Endometrium (tissue), 2 donors: ENCODE results near the gene APH1B.
A peak's percentile ranks its signal among the peaks of the same experiment; 100 is the strongest.
"Not testable (repeated sequence)": the region's sequence is repeated elsewhere in the genome, so short reads cannot be mapped to it uniquely, and the experiment has no call there.

Source experiments
- FAIRE-seq: peaks from 2 replicates; lab custom pipeline; 2012; peaks lifted over from hg19 to GRCh38; lab: Jason Lieb, UNC
- donor health status: control.
- donor health status: control.

The APH1B gene

DNA sequence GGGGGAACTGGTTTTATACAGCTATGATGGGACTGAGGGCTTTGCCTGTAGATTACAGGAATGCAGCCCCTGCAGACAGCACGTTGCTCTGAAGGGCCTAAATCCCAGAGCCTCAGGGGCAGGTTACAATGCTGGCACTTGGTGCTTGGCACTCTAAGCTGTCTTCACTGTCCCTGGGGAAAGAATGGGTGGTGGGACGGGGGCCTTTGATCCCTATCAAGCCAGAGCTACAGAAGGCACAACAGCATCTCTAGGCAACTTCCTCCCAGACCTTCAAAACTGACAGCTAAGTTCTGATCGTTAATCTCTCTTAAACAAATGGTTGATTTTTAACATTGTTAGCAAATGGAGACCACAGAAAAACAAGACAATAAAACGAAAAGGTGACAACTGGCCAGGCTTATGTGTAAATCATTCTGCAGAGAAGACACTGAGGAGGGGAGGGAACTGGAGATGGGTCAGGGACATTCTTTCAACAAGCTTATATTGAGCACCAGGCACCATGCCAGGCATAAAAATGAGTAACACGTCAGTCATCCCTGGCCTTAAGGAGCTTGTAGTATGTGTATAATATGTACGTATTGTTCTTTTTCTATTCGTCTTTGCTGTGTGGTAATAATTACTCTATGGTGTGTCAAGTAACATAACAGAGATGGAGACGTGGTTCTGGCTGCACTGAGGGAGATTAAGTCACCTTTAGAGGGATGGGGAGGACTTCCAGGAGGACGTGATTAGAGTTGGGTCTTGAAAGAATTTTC, 55.1 kb downstream of the APH1B start:
- FAIRE-seq, result no peak

DNA sequence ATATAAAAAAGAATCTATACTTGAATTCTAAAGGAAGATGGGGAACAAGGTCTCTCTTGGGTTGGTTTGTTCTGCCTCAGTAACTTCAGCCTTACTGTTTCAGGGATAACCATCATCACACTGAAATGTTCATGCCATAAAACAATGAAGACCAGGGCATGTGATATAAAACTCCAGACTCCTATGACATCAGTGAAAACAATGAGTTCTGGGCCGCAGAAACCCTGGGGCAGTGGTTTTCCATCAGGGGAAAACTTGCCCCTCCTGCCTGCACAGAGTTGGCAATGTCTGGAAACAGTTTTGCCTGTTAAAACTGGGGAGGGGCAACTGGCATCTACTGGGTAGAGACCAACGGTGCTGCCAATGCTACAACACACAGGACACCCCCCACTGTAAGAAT, 57.4 kb downstream of the APH1B start:
- no peak for FAIRE-seq

DNA sequence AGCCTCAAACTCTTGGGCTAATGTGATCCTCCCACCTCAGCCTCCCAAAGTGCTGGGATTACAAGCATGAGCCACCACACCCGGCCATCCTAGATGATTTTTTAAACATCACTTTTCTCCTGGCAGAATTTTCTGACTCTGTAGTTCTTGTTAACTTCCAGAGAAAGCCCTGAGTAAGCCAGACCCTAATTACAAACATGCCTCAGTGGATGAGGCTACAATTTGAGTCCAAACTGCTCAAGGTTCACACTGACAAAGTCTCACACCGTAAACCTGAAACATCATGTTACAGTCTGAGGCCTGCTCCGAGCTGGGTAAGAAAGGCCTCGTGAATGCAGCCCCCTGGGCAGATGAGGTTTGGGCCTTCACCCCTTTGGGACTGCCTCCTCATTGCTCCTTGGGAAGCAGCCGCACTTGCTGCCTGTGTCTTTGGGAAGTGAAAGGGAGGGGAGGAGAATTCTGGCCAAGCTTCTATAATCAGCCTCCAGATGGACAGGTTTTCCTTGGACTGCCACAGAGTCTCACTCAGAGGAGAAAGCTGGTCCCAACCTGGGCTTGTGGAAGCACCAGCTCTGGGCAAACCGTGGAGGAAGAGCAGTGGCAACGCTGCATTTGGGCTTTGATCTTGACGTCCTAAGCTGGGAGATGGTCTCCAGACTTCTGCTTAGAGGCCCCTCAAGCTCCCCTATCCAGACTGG, 58.3 kb downstream of the APH1B start:
- FAIRE-seq, result no peak

DNA sequence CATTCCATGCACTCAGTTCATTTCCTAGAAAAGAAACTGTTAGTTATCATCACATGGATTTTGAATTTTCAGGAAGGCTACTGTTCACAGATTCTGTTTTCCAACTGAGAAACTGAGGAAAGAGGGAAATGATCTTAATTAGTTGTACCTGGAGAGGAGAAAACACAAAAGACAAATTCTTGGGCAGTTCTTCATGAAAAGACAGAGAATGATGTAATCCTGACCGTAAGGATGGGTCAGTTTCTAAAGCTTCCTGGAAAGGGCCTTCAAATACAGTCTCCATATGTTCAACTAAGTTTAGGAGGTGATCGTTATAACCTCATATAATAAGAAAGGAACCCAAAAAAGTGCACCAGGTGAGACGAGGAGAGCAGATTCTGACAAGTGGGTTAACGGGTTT, 59.6 kb downstream of the APH1B start:
- no peak for FAIRE-seq

DNA sequence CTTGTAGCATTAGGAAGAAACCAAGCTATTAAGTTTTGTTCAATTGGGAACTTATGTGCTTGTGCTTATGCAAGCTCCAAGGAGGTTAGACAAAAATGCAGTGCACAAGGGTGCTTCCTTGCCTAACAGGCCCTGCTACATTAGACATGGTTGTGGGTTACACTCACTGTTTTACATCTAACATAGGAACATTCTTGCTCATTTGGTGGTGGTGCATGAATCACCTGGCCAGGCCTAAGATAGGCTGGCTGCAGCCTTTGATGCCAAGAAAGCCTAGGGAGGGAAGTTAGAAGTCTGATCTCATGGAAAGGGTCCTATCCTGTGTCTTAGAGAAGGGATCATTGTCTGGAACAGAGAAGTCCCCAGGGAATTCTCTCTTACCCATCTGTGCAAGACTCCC, 60.8 kb downstream of the APH1B start:
- no peak for FAIRE-seq

DNA sequence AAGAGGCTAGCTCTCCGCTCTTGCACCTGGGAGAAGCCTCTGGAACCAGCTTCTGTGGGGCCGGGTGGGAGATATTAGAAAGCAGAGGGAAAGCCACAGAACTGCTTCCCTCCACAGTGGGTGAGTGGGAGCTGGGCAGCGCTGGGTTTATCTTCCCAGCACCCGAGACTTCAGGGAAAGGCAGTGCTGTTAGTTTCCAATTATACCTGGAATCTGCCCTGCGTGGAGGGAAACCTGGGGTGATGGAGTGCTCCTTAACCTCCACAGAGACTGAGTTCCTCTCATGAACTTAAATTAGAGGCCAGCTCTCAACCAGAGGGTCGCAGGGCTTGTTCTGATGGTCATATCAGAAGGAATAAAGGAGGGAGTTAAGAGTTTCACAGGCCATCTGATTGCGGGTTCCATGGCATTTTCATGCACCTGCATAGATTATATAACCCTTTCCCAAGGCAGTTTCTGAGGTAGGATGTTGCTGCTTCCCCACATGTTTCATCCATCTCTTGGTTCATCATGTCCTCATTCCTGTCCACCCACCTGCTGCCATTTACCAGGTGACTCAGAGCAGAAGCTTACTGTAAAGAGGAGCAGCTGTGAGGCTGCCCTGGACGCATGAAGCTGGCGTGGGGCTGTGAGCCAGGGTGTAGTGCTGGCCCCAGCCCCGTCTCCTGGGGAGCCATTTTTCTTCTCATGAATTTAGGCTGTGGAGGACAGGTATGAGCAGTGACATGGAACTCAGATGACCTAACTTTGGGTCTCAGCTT, 61.8 kb downstream of the APH1B start:
- FAIRE-seq, result no peak

DNA sequence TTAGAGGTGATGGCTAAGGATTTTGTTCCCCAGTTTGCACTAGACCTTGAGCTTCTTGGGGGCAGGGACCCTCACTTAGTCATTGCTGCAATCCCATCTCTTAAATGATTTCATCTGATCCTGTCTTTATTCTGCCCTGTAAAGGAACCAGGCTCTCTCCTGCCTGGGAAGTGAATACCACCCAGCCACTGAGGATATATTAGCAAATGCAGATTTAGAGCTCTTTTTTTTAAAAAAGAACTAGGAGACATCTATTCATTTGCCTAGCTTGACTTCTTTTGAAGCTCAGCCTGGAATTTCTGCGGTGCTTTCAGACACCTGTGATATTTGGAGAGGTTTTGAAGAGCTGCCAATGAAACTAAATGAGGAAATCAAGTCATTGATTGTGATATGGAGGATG, 62.4 kb downstream of the APH1B start:
- FAIRE-seq, result no peak

DNA sequence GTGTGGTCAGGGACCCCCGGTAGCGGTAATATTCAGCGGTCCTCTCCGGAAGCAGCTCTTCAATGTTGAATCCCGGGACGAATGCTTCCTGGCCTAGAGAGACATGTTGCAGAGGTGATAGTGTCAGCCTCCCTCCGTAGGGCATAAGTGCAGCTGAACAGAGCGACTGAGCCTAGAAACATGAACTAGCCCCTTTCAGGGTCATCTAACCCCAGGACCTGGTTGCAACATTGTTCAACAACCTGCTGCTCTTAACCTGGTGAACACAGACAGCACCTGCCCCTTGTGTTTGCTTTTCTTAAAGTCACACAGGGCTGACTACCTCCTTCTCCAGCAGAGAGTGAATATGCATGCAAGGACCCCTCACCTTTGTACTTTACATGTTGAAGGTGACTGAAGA, 62.9 kb downstream of the APH1B start:
- FAIRE-seq, result no peak

DNA sequence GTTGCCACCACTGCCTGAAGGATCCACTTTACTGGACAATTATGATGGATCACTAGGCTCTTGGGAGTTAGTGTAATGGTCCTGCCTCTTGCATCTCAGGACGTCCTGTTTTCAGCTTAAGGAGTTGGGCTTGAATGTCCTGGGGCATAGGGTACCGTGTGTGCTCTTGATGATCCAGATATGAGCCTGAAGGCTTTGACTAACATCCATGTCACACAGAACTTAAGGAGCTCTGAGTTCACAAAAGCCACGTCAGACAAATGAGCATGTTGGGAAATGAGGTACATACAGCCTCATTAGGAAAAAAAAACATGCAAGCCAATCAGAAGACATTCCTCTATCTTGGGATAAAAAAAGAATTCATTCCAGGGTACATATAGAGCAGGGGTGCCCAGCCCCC, 63.5 kb downstream of the APH1B start:
- FAIRE-seq, result no peak

DNA sequence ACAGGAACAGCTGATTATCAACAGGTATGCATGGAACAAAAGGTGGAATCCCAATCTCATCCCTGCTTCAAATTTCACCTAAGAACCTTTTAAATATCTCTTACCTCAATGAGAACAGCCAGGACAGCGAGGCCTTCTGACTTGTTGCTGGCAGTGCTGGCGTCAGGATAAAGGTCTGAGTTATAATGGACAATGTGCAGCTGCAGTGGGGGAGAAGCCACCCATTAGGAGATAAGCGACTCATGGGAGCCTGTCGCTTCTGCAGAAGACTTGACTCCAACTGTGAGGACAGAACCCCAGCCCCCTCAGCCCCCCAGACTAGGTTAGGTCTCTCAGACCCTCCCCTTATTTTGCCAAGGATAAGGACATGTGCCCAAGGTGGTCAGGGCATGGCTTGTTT, 64.5 kb downstream of the APH1B start:
- no peak for FAIRE-seq

DNA sequence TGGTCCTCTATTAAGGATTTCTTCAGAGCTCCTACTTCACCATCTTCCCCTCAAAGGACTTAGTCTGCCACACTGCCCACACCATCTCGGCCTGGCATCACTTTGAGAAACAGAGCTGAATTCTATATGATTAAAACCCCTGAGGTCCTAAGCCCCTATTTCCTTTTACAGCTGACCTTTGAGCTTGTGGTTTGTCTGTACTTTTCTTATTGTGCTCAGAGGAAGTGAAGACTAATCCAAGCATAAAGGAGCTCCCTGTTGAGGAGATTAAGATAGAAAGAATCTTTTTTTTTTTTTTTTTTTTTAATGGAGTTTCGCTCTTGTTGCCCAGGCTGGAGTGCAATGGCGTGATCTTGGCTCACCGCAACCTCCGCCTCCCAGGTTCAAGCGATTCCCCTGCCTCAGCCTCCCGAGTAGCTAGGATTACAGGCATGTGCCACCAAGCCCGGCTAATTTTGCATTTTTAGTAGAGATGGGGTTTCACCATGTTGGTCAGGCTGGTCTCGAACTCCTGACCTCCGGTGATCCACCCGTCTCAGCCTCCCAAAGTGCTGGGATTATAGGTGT, 65.7 kb downstream of the APH1B start:
- not testable (repeated sequence) for FAIRE-seq

DNA sequence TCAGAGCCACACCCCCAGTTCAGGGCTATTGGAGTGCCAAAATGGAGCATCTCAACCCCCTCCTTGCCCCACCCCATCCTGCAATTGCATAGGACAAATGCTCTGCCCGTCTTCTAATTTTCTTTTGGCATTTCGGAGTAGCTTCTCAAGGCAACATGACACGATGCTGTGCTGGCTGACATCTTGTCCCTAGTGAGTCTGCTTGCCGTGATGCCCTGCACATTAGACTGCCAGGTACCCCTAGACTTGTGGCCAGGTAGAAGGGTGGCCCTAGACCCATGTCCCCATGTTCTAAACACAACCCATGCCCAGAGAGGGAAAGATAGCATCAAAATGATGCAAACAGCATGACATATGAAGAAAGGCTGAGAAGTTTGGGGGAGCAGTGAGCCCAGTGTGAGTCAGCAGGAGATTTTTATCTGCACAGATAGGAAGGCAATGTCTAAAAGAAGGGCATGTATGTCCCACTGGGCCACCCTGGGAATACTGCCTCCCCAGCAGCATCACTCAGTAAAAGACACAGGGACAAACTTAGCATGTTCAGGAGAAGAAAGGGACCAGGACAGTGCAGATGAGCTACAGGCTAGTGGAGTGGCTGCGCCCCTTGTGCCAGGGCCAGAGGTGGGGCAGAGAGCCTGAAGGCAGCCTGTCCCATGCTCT, 67.5 kb downstream of the APH1B start:
- FAIRE-seq, result no peak

DNA sequence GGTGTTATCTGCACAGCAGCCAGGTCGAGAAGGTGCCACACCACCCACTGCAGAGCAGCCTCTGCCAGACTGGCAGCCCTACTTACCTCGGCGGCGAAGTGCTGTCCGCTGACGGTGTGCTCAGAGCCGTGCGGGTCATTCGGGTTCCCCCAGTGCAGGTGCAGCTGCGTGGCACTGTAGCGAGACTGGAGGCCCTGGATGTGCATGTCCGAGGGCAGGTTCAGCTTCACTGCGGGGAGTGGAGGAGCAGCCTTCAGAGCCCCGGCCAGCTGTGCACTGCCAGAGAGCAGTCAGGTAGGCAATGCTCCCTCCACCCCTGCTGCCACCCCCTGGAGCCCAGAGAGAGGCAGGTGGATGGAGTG, 68.0 kb downstream of the APH1B start:
- FAIRE-seq, result no peak

DNA sequence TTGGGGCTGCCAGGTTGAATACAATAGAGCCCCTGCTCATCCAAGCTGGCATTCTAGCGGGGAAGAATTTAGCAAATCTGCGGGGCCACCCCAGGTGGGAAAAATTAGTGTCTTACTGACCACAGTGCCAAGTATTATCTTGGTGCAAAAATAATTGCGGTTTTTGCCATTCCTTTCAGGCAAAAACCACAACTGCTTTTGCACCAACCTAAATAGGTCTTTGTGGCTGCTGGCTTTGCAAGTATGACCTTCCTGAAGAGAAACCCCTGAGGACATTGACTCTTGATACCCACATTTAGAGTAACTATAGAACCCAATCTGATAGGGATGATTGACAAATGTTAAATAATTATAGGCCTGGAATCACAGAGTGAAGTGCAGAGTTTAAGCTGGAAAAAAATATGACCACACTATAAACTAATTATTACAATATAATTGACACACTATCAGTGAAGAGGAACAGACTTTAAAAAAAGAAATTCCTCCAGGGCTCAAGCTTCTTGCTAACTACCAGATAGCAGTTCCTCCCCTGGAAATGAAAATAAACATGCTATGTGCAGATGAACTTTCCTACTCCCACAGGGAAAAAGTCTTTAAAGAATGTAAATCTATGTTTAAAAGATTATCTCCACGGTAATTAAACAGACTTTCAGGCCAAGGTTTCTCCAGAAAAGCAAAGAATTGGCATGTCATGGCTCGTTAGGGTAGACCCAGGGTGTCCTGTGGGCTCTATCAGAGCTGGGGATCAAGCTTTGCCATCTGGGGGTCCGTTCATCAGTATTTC, 69.9 kb downstream of the APH1B start:
- FAIRE-seq, result peak; percentile 8

DNA sequence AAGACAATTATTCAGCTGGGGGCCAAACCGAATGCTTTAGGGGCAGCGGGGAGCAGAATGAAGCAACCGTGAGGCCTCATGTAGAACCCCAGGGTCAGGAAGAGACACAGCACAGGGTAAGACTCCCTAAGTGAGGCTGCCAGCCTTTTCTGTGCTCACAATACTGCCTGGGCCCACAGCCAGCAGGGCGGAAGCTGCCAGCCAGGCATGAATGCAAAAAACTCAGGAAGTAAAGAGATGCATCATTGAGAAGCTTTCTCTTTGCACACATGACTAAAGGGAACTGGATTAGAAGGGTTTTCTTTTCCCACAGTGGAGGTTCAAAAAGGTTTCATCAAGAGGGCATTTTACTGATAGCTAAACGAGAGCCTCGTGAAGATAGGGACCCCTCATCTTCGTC, 71.0 kb downstream of the APH1B start:
- FAIRE-seq, result no peak

DNA sequence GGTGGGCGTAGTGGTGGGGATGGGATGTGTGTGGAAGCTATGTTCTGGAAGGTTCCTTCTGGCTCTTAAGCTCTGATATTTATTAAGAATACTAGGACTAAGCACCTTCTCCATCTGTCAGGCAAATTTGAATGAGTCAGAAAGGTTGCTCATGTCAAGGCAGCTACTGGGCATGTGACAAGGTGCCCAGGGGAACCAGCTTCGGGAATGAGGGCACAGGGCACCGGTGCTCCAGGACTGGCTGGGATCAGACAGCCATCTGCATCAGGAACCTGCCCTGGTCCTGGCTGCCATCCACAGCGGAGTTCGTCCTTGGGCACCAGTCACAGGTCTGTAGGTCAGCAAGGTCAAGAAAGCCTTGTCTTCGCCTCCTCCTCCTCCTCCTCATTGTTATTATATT, 71.8 kb downstream of the APH1B start:
- no peak for FAIRE-seq

DNA sequence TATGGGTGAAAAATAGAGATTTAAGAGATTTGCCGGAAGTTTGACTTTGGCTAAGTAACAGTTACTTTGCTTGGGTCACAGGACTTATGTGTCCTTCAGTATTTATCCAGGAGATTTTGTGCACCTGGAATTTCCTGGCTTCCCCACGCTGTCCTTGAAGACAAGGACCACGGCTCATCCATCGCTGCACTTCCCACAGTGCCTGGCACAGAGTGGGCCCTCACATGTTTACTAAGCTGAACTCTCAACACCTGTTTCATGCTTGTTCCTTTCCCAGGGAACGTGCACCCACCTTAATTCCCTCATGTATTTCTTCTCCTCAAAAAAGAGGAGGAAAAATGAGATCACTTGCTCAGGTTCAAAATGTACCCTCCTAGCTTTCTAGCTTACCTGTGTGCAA, 72.2 kb downstream of the APH1B start:
- no peak for FAIRE-seq

DNA sequence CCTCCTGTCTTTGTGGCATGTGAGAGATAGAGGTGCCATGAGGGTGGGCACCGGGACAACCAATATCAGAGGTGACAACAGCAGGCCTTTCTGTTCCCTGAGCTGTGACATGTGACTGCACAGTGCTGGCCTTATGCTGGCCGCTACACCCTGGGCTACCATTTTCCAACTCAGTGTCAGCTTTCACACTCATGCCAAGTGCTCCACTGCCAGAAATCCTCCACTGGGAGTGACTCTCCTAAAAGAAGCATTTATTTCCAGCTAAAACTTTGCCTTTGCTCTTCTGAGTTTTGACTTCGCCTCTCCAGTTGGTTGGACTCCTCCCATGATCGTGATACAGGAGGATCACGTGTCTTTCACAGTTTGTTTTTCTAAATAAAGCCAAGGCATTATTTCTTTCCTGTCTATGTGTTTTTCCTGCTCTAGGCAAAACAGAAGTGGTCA, 72.8 kb downstream of the APH1B start:
- FAIRE-seq, result no peak

DNA sequence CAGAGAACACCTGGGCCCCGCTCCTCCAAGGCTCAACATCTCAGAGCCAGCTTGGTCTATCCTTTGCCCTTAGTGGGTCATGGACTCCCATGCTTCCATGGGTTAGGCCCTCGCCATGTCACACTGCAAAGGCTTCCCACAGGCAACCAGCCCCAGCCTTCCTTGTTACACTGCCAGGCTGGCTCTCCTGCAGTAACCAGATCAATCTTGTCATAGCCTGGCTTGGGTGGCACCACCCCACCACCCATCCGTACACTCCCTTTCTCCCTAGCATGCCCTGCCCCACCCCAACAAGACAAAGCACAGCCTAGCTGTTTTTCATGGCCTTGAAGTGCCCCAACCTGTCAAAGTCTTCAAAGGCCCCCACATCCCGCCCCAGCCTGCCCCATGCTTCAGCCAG, 73.8 kb downstream of the APH1B start:
- FAIRE-seq, result no peak

DNA sequence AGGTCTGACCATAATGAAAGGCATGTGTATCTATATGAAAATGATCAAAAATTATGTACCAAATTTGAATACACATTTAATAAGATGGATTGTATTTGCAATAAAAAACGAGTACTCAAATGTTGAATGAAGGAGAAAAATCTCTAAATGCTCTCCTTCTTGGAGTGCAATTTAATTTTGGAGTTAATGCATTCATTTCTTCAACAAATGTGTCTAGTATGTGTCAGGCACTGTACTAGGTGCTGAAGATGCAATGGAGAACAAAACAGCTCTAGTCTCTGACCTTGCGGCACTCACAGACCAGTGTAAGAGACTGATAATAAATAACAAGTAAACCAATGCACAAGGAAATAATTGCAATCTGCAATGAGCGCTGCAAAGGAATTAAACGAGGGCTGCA, 75.4 kb downstream of the APH1B start:
- no peak for FAIRE-seq

DNA sequence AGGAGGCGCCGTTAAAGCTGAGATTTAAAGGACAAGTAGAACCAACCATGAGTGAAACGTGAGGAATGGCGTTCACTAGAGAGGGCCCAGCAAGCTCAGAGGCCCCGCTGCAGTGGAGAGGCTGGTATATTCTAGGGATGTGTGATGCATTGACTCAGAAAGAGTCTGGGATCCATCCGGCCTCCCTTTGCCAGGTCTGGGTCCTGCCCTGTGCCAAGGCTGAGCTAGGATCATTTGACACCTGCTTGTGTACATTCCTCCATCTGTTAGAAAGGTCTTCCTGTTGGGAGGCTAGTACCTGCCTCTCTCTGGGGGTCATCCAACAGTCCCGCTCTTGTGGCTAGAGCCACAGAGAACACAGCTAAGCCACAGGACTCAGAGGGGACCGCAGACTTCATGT, 75.9 kb downstream of the APH1B start:
- FAIRE-seq, result no peak

DNA sequence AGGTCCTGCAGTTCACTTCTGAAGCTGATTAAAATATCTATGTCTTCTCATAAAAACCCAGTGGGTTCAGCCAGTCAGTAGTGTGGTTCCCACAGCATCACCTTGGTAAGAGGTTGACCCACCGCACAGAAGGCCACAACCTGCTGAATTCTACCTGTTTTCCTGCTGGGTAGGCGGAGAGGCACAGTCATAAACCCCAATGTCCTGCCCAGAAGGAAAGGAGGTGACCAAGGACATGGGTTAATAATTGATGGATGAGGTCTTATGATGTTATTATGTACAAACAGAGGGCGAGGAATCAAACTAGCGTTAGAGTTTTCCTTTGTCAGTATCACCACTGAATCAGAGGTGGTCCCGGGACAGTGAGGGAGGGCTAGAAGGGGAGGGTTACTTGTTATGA, 76.5 kb downstream of the APH1B start:
- FAIRE-seq, result no peak
